SJCRH30 (cell line): ENCODE data around the gene MUS81. TPM values are rescaled to one million over a fixed set of nuclear protein-coding genes. Genes with fewer than 3 reads are reported as not detected.

Experiments used
- DNase-seq, 2 experiments: peaks; one replicate each; pipeline ENCODE4 v3.0.0-alpha.2; 2015 to 2020
- H3K27ac ChIP-seq: fragments of 250-450 bp; sonication (Bioruptor Pico); 2 replicates; pipeline ENCODE4 v1.5.1; 2020; ENCODE audit warnings: mild to moderate bottlenecking, moderate library complexity
- H3K27me3 ChIP-seq: fragments of 250-450 bp; sonication (Bioruptor Pico); 2 replicates; pipeline ENCODE4 v1.5.1; 2020; ENCODE audit warnings: mild to moderate bottlenecking, moderate library complexity
- H3K36me3 ChIP-seq: fragments of 250-450 bp; sonication (Bioruptor Pico); 2 replicates; pipeline ENCODE4 v1.5.1; 2020; ENCODE audit warnings: mild to moderate bottlenecking, moderate library complexity
- H3K4me1 ChIP-seq: fragments of 250-450 bp; sonication (Bioruptor Pico); 2 replicates; pipeline ENCODE4 v1.5.1; 2020; ENCODE audit warnings: mild to moderate bottlenecking, moderate library complexity
- H3K4me3 ChIP-seq: fragments of 250-450 bp; sonication (Bioruptor Pico); 2 replicates; pipeline ENCODE4 v1.5.1; 2020; ENCODE audit warnings: mild to moderate bottlenecking, moderate library complexity
- H3K9me3 ChIP-seq: fragments of 250-450 bp; sonication (Bioruptor Pico); replicated peaks from 2 replicates; pipeline ENCODE4 v1.5.1; 2020; ENCODE audit warnings: mild to moderate bottlenecking, moderate library complexity
- total RNA-seq: library from RNA; depleted of rRNA; stranded (reverse); fragments of >200 nt; shearing (Covaris generic); gene quantifications from 2 replicates; pipeline ENCODE4 v1.2.3, GENCODE V29; 2014

MUS81 gene
- total RNA-seq, 1 experiment from 2014 or later, result 35.1 TPM

DNA sequence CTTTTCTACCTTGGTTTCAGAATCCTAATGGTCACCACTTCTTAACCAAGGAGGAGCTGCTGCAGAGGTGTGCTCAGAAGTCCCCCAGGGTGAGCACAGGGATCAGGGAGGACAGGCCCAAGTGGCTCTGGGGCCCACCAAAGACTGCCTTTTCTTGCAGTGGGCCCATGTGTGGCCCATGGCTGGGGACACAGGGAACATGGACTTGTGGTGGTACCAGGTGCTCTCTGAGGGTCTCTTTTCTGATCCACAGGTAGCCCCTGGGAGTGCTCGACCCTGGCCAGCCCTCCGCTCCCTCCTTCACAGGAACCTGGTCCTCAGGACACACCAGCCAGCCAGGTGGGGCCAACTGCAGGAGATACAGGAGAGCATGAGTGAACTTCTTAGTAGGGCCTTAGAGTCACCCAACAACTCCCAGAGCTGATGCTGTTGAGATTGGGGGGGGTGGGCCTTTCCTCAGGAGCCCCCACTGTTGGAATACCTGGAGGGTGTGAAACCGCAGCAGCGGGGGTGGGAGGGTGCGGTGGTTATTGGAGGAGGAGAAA lies 2.0 kb downstream of the MUS81 start:
- no peak overlapping the region for H3K27ac ChIP-seq
- DNase-seq, result no peak

GRCh38 chr11:65862941-65863888 lies 3.0 kb downstream of the MUS81 start:
- H3K4me1 ChIP-seq, result no peaks in the 10 kb centered on the region; the same call in 1 of the 2 replicates
- peaks cover 32% of the 10 kb centered on the region for H3K36me3 ChIP-seq
- DNase-seq, result no peak
- no peaks in the 10 kb centered on the region for H3K9me3 ChIP-seq
- H3K27ac ChIP-seq, result no peak overlapping the region
- no peak overlapping the region for H3K4me3 ChIP-seq
- no peaks in the 10 kb centered on the region for H3K27me3 ChIP-seq

More for the DNA sequence above, 2.0 kb downstream of the MUS81 start:
- H3K9me3 ChIP-seq, result no peaks in the 10 kb centered on the region
- H3K36me3 ChIP-seq, result peaks cover 29% of the 10 kb centered on the region
- no peaks in the 10 kb centered on the region for H3K27me3 ChIP-seq
- H3K4me3 ChIP-seq, result no peak overlapping the region
- H3K4me1 ChIP-seq, result no peaks in the 10 kb centered on the region; the same call in 1 of the 2 replicates

DNA sequence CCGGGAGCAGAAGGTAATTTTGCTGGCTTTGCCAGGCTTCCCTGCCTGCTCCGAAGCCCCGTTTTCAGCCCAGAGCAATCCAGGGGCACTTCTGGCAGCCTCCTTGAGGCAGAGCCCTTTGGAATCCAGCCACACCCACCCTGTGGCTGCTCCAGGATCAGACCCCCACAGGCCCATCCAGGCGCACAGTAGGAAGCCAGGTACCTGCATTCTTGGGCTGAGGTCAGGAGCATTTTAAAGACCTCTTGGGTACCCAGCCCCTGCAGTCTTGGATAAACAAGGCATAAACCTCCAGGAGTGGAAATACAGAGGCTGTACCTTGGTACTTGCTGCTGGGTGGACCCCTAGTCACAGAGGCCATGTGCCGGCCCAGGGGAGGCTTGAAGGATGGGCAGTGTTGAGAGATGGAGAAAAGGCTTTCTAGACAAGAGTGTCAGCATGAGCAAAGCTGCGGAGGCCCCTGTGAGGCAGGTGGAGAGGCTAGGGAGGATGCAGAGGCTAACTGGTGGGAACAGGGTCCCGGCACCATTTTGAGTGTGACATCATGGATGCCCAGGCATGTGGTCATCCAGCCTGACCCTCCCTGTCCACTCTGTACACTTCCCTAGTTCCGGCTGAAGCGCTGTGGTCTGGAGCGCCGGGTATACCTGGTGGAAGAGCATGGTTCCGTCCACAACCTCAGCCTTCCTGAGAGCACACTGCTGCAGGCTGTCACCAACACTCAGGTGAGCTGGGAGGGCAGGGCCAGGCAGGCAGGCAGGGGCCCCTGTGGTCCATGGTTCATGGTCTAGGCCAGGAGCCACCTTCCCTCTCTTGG lies 3.9 kb downstream of the MUS81 start:
- peaks cover 32% of the 10 kb centered on the region for H3K36me3 ChIP-seq
- no peak overlapping the region for H3K4me3 ChIP-seq
- H3K27ac ChIP-seq, result no peak overlapping the region
- no peak for DNase-seq
- H3K9me3 ChIP-seq, result no peaks in the 10 kb centered on the region
- H3K27me3 ChIP-seq, result no peaks in the 10 kb centered on the region
- H3K4me1 ChIP-seq, result no peaks in the 10 kb centered on the region; the same call in 1 of the 2 replicates

DNA sequence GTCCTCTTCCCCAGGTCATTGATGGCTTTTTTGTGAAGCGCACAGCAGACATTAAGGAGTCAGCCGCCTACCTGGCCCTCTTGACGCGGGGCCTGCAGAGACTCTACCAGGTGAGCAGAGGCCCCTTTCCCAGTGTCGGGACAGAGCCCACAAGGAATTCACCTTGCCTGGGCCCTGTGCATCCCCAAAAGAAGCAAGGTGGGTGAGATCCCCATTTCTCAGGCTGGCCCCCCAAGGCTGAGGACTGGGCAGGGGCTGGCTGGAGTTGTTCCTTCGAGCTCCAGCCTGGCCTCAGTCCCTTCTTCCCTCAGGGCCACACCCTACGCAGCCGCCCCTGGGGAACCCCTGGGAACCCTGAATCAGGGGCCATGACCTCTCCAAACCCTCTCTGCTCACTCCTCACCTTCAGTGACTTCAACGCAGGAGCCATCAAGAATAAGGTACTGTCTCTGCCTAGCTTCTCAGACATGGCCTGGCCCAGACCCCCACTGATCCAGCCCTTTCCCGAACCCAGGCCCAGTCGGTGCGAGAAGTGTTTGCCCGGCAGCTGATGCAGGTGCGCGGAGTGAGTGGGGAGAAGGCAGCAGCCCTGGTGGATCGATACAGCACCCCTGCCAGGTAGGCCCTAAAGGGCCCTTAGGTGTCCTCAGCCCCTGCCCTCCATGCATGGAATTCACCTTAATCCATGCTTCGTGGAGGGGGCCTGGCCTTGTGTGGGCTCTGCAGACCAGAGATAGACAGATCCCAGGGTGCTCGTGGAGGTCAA lies 4.7 kb downstream of the MUS81 start:
- H3K27ac ChIP-seq, result no peak overlapping the region
- no peaks in the 10 kb centered on the region for H3K9me3 ChIP-seq
- no peaks in the 10 kb centered on the region for H3K27me3 ChIP-seq
- no peak for DNase-seq
- H3K4me3 ChIP-seq, result no peak overlapping the region
- H3K4me1 ChIP-seq, result no peaks in the 10 kb centered on the region; the same call in 1 of the 2 replicates
- H3K36me3 ChIP-seq, result peaks cover 32% of the 10 kb centered on the region

- no peaks in the 10 kb centered on the region for H3K27me3 ChIP-seq
- H3K36me3 ChIP-seq, result peaks cover 32% of the 10 kb centered on the region
- no peak overlapping the region for H3K4me3 ChIP-seq
- no peaks in the 10 kb centered on the region for H3K9me3 ChIP-seq
- H3K27ac ChIP-seq, result no peak overlapping the region
- no peak for DNase-seq
- H3K4me1 ChIP-seq, result peaks cover under 1% of the 10 kb centered on the region; the same call in 1 of the 2 replicates
Measured at GRCh38 chr11:65865550-65866172, 5.4 kb downstream of the MUS81 start.

GRCh38 chr11:65866509-65867283 lies 6.5 kb downstream of the MUS81 start:
- H3K36me3 ChIP-seq, result peaks cover 32% of the 10 kb centered on the region
- no peak for DNase-seq
- H3K27ac ChIP-seq, result no peak overlapping the region
- H3K27me3 ChIP-seq, result no peaks in the 10 kb centered on the region
- no peak overlapping the region for H3K4me3 ChIP-seq
- H3K4me1 ChIP-seq, result peaks cover 2% of the 10 kb centered on the region; the same call in 1 of the 2 replicates
- H3K9me3 ChIP-seq, result no peaks in the 10 kb centered on the region

DNA sequence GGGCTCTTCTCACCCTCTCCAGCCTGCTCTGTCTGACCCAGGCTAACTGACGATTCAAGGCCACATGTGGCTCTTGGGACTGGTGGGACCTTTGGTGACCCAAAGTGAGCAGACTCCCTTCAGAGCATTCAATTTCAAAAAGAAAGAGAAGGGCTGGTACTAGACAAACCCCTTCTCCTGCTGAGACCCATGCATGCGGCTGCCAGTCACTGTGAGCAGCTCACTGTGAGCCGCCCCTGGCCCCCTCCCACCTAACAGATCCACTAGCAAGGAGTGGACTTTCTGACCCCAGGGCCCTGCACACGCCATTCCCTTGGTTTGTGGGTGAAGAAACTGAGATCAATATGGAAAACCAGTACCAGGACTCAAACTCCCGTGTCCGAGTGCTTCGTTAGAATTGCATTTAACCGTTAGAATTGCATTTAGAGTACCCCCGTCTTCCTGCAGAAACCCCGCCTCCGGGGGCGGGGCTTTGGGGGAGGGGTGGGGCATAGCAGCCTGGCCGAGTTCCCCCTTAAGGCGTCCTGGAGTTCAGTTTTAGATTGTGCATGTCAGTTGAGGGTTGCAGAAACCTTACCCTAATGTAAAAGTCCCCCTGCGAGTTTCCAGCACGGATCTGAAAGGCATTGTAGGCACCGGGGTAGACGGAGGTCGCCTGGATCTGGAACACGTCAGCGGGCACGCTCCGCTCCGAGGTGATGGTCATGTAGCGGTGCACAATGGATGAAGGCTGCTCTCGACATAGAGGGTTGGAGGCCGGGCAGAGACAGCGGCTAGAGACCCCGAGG lies 7.2 kb downstream of the MUS81 start:
- DNase-seq, result no peak
- no peaks in the 10 kb centered on the region for H3K9me3 ChIP-seq
- no peak overlapping the region for H3K4me3 ChIP-seq
- no peak overlapping the region for H3K27ac ChIP-seq
- peaks cover 5% of the 10 kb centered on the region; the same call in 1 of the 2 replicates for H3K4me1 ChIP-seq
- H3K36me3 ChIP-seq, result peaks cover 32% of the 10 kb centered on the region
- H3K27me3 ChIP-seq, result no peaks in the 10 kb centered on the region

DNA sequence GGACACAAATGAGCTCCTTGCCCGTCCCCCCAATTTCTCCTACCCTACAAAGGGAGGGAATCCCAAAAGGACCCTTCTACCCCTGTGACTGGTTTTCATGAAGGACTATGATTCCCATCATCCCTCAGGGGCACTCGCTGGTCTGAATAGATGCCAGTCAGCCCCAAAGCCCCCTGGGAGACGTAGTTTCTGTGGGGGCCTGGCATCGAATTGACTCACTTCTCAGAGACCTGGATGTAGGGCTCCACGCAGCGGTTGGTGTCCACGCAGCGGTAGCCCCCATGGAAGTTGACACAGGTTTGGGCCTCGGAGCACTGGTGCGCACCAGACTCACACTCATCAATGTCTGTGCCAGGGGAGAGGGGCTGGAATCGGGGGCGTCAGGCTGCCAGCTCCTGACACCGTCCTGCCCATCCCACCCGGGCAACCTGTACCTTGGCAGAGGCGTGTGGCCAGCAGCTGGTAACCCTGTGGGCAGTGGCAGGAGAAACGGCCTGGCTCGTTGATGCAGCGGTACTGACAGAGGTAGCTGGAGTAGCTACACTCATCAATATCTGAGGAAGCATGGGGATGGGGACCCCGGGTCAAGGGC lies 7.9 kb downstream of the MUS81 start:
- H3K9me3 ChIP-seq, result no peaks in the 10 kb centered on the region
- H3K4me1 ChIP-seq, result peaks cover 5% of the 10 kb centered on the region; the same call in 1 of the 2 replicates
- H3K36me3 ChIP-seq, result peaks cover 32% of the 10 kb centered on the region
- no peaks in the 10 kb centered on the region for H3K27me3 ChIP-seq
- DNase-seq, result peak in 1 of 2 experiments; percentile 36
- no peak overlapping the region for H3K27ac ChIP-seq
- H3K4me3 ChIP-seq, result no peak overlapping the region

- no peak overlapping the region for H3K4me3 ChIP-seq
- H3K36me3 ChIP-seq, result peaks cover 28% of the 10 kb centered on the region
- H3K27me3 ChIP-seq, result no peaks in the 10 kb centered on the region
- no peak overlapping the region for H3K27ac ChIP-seq
- no peaks in the 10 kb centered on the region for H3K9me3 ChIP-seq
- H3K4me1 ChIP-seq, result peaks cover 5% of the 10 kb centered on the region; the same call in 1 of the 2 replicates
- no peak for DNase-seq
Measured at GRCh38 chr11:65868907-65869306, 8.7 kb downstream of the MUS81 start.

GRCh38 chr11:65869643-65870306 lies 9.5 kb downstream of the MUS81 start:
- Histone ChIP-seq H3K4me3 (no peak overlapping the region), H3K27me3 (no peaks in the 10 kb centered on the region), H3K4me1 (peaks cover 5% of the 10 kb centered on the region; the same call in 1 of the 2 replicates), H3K27ac (no peak overlapping the region), H3K9me3 (no peaks in the 10 kb centered on the region), H3K36me3 (peaks cover 25% of the 10 kb centered on the region)
- DNase-seq, result no peak

DNA sequence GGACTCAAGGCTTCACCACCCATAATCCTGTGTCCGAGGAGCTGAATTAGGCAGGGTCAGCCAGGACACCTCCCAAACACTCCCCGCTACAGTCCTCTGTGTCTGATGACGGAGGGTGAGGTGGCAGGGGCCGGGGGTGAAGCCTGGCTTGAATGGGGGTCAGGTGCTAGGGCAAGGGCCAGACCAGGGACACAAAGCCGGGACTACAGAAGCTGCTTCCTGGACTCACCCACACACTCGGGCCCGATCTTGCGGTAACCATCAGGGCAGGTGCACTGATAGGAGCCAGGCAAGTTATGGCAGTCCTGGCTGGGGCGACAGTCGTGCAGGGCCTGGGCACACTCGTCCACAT lies 10.1 kb downstream of the MUS81 start:
- Histone ChIP-seq H3K4me1 (peaks cover 5% of the 10 kb centered on the region; the same call in 1 of the 2 replicates), H3K27ac (no peak overlapping the region), H3K27me3 (no peaks in the 10 kb centered on the region), H3K4me3 (no peak overlapping the region), H3K9me3 (no peaks in the 10 kb centered on the region), H3K36me3 (peaks cover 20% of the 10 kb centered on the region)
- no peak for DNase-seq
